Hypothalamus (tissue), 51 donors: Measurements from ENCODE around the gene SLC39A5.
"Not testable (repeated sequence)": the region's sequence is repeated elsewhere in the genome, so short reads cannot be mapped to it uniquely, and the experiment has no call there.

ENCODE experiments used
- DNase-seq, 51 donors: peaks; one replicate each; lab custom pipeline; 2025; lab: John Stamatoyannopoulos, UW

SLC39A5 gene

DNA sequence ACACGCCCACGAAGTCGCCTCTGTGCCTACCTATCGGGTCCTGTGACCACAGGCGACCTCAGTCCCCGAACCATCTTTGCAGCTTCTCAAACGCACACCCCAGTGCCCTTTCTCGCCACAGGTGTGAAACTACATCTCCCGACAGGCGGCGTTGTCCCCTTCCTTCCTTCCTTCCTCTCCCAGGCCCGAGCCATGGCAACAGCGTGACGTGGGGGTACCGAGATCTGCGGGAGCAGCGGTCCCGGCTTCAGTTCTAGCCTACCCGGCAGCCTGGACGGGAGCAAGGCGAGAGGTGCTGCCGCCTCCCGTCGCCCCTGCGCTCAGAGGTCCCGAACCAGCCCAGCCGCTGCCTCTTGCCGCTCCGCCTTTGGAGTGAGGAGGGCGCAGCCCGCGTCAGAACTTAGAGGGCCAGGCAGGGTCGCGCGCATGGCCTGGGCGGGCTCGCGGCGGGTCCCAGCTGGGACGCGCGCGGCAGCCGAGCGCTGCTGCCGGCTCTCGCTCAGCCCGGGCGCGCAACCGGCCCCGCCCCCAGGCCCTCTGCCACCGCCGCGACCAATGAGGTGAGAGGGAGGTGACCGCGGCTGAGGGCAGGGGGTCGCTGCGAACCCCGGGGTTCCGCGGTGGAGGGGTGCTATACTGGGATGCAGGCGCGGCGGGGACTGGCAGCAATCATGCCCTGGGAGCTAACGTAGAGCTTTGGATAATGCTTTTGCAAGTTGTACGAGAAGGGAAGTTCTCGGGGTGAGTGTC is 37.0 kb downstream of the SLC39A5 start, which contains the start of gene COQ10A:
COQ10A (plus strand) TSS at position 250 of the 750 bp plus-strand sequence; CDS start at position 427, 177 bp downstream.
- DNase-seq, result peak; percentile 30 to 92 (median 80)

DNA sequence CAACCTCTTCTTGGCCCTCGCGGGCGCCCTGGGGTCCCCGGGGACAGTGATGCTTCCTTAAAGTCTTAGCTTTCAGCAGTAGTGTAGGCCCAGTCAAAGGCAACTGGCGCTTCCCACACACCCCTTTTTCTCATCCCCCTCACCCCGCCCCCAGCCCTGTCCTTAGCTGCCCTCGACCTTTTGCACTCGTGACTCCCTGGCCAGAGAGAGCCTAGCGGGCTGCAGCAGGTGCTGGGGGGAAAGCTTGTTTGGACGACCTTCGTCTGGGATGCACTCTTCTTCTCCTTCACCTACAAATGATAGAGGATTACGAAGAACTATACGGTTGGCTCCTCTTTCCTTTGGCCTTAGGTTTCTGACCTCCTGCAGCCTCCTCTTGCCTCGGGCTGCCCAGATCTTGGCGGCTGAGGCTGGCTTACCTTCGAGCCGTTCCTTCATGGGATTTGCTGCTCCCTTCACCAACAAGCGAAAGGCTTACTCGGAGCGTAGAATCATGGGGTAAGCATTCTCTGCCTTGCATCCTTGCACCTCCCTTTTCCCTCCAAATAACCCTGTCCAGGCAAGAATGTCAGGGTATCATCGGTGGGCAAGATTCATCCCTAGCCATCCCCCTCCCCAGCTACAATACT is 37.7 kb downstream of the SLC39A5 start:
- peak in 7 of 51 donors; percentile 31 to 49 (median 38) for DNase-seq

DNA sequence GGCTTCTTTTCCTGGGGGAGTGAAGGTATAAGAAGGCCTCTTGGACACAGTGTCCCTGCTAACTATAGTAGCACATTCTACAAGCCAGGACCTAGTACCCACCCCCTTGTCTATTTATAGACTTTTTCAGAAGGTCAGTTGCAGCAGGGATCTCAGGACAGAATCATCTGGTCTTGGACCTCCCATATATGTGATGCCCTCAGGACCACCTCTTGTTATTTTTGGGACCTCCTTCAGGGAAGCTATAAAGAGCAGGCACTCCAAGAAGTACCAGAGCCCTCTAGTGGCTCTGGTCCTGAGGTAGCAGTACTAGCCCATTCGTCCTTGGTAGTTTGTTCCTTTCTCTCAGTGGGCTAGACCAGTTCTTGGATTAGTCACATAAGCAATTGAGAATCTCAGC is 41.2 kb downstream of the SLC39A5 start:
- DNase-seq, result no peak

DNA sequence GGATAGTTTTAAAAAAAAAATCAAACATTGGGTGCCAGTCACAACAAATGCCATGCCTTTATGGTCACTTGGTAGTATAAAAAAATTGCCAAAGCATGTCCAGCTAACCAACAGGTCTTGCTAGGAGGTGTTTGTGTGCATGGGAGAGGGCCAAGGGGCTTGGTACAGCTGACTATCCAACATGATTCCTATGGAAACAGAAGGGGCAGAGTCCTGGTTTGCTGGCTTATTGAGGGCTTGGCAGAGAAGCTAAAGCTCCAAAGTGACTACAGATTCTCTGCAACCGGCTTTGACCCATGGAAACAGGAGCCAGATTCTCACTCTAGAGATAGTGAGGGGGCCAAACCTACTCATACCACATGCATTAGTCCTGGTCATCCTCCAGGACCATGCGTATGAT is 42.6 kb downstream of the SLC39A5 start:
- not testable (repeated sequence) for DNase-seq

DNA sequence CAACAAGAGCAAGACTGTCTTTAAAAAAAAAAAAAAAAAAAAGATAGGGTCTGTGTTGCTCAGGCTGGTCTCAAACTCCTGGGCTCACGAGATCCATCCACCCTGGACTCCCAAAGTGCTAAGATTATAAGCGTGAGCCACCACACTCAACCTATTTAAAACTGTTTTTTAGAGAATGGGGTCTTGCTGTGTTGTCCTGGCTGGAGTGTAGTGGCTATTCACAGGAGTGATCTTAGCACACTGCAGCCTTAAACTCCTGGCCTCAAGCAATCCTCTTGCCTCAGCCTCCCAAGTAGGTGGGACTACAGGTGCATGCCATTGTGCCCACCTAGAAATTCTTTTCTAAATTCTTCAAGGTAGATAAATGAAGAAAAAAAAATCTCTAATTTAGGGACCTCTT is 44.4 kb downstream of the SLC39A5 start:
- DNase-seq, result no peak

DNA sequence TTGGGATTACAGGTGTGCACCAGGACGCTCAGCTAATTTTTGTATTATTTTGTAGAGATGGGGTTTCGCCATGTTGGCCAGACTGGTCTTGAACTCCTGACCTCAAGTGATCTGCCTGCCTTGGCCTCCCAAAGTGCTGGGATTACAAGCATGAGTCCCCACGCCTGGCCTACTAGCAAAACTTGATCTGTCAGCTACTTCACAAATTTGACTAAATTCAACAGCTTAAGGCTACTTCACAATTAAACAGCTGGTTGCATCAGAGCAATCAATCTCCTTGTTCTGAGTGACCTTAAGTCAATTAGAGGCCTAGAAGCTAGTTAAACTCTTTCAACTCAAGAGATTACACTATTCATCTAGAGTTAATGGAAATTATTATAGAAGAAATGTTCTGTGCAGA is 49.1 kb downstream of the SLC39A5 start:
- no peak for DNase-seq

DNA sequence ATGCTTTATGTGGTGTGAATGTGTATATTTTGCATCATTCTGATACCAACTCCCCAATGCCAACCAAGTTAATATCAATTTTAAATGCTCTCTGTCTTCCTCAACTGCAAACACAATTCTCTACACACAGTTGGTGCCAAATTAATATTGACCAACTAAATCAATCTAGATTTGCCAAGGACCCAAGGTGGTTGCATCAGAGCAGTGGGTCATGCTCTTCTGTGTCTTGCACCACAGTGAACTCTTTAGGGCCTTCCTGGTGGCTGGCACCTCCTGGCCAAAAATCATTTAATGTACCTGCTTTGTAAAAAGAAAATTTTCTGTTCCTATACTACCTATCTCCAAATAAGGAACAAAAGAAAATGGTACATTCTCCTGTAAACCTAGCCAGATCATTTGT is 51.0 kb downstream of the SLC39A5 start:
- DNase-seq, result no peak

DNA sequence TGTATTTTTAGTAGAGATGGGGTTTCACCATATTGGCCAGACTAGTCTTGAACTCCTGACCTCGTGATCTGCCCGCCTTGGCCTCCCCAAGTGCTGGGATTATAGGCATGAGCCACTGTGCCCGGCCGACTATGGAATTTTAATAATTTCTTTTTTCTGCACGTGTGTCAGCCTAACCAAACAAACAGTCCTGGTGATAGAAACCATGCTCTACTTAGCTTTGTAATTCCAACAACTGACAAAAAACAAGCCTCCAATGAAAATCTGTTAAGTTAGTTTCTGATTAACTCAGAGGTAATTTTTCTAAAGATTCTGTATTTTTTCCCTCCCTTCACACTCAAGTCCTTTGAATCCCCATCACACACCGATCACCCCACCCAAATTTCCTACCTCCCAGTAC is 52.2 kb downstream of the SLC39A5 start:
- DNase-seq, result no peak

DNA sequence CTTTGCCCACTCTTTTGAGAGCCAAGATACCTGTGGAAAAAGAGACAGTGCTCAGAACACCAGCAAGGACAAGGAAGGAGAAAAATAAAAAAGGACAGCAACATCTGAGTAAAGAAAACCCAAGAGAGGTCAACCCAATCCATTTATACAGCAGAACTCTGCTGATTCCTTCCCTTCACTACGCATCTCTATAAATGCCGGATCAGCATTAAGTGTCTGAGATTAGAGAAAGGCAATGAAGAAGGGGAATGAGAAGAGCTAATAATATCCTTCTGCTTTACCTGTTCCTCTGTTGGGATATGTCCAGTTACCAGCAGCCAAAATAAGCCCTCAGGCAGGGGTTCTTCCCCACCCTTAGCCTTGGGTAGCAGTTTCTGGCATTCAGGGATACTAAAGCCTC is 52.7 kb downstream of the SLC39A5 start:
- DNase-seq, result no peak

DNA sequence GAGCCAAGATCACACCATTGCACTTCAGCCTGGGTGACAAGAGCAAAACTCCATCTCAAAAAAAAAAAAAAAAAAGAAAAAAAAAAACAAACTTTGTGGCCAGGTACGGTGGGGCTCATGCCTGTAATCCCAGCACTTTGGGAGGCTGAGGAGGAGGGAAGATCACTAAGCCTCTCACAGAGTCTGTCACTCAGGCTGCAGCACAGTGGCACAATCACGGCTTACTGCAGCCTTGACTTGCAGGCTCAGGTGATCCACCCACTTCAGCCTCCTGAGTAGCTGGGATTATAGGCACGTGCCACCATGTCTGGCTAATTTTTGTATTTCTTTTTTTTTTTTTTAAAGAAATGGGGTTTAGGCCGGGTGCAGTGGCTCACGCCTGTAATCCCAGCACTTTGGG is 54.4 kb downstream of the SLC39A5 start:
- DNase-seq, result not testable (repeated sequence)

DNA sequence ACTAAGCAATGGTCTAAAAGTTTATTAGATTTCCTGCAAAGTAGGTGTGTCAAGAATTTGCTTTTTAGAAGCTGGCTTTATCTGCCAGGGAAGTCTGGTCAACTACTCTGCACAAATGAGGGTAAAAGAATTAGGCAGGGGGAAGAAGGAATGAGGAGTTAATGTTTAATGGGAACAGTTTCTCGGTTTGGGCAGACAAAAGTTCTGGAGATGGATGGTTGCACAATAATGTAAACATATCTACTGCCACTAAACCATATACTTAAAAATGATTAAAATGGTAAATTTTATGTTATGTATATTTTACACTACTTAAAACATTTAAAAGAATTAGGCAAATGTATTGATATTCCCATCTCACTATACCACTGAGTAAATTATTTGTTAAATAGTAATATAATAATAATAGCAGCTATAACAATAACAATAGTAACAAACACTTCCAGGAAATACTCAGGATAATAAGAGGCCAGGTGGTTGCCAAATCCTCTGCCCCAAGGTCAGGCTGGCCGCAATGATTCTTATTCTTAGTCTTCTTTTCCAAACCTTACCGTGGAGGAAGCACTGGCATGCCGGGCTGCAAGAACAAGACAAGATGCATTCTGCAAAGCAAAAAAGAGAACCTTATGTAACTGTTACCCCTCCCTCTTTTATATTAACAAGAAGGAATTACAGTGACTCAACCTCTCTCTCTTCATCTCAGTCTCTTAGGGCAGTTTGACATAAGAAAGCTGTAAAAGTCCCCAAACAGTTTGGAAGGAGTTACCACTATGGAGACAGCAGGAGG is 56.4 kb downstream of the SLC39A5 start:
- no peak for DNase-seq
